IPS DF 4.7 (cell line): ENCODE measurements around the gene WDR82.

Experiments used
- DNase-seq: peaks from one replicate; pipeline ENCODE4 v3.0.0-alpha.2; 2013; ENCODE audit warnings: low spot score; ENCODE audit errors: extremely low read depth

Gene WDR82

DNA sequence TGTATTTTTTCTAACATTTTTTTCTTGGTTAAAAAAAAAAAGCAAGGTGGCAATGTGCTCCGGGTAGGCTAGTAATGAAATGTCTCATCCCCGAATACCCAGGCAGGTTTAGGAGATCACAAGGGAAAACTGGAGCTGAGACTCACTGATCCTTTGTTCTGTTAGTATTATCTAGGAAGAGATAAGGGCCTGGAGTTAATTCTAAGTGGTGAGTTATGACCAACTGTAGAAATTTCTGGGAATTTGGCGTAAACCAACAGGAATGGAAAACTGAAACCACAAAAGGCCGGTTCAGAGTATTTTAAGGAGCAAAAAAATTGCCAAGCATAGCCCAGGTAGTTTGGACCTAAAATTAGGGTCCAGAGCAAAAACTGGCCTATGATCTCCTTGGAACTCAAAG lies 20.5 kb downstream of the WDR82 start:
- no peak for DNase-seq

GRCh38 chr3:52256622-52257021 lies 21.8 kb downstream of the WDR82 start:
- no peak for DNase-seq

GRCh38 chr3:52256159-52256558 lies 22.3 kb downstream of the WDR82 start:
- no peak for DNase-seq

- DNase-seq: no peak
Observed at GRCh38 chr3:52254608-52255007, 23.8 kb downstream of the WDR82 start.

DNA sequence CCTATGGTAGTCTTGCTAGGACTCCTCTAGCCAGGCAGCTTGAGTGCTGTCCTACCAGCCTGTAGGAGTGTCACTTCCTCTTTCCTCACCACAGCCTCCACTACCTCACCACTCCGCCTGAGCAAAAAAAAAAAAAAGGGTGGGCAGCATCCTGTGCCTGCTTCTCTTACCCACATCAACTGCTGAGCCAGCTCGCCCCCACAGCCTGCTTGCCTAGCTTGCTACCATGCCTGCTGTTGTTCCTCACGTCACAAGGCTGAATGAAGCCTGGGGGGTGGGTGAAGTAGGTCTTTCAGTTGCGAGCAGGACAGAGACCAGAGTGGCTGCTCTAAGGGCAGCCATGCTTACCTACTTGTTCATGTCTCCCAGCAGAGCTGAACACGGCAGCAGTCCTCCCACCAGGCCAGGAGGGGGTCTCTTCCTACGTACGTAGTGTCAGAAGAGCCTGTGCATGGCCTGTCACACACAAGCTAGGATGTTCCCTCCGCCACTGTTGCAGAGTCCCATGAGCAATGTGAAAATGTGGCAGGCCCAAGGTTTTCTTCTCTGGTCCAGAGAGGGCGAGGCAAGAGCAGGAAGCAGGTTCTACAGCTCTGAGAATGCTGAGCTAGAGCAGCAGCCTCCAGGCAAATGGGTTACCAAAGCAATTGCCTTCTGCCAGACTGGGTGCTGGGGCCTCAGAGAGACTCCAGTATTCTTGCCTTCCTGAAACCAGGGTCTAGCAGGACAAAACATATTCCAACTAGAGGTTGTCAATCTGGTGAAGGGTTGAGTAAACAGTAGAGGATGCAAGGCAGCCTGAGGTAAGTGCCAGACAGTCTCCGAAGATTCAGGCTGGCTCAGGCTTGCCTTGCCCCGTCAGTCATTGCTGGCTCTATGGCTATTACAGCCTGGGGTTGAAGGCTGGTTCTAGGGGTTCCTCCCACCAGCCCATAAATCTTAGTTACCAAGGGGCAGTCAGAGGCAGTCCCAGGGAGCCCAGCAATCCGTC lies 24.8 kb downstream of the WDR82 start:
- DNase-seq: no peak

DNA sequence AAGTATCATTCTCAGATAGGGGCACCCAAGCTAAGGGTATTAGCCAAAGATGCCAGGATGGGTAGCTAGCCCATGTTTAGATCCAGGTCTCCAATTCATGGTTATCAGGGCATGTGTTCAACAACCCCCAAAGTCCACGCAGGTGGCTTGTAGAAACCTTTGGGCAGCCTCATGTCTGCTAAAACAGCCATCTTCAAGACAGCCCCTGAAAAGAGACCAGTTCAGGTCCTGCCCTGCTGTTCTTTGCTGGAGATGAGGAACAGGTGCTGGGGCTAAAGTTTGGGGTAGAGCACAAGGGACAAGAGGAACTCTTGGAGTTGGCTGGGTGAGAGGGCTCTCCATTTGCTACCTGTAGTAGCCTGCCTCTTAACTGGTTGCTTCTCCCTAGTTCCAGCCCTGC lies 28.3 kb downstream of the WDR82 start:
- DNase-seq: no peak

- no peak for DNase-seq
Observed at GRCh38 chr3:52249683-52250082, 28.8 kb downstream of the WDR82 start.

DNA sequence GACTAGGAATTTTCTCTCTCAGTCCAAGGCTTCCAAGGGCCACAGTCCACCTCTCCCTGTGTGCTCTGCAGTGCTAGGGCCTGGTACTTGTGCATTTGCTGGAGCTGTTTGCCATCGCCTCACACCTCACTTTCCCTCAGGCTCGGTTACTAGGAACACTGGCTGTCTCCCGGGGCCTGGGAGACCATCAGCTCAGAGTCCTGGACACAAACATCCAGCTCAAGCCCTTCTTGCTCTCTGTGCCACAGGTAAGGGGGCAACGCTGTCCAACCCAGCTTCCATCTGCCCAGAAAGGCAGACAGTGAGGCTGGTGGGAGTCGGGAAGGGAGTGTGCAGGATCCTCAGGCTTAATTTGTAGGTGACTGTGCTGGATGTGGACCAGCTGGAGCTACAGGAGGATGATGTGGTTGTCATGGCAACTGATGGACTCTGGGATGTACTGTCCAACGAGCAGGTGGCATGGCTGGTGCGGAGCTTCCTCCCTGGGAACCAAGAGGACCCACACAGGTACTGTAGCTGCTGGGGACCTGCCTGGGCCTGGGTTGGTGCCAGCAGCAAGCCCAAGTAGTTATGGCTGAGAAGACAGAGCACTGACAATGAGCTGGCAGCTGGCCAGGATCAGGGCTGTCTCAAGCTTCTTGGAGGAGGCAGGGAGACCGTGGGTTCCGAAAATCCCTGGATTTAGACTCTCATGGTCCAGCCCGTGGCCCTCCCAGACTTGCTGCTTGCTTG lies 29.5 kb downstream of the WDR82 start:
- DNase-seq: no peak

GRCh38 chr3:52248165-52248541 lies 30.3 kb downstream of the WDR82 start:
- DNase-seq: no peak

GRCh38 chr3:52247409-52248164 lies 30.9 kb downstream of the WDR82 start:
- DNase-seq: no peak

- DNase-seq: no peak
Observed at GRCh38 chr3:52246728-52247408, 31.6 kb downstream of the WDR82 start.

- DNase-seq: no peak
Observed at GRCh38 chr3:52246264-52246620, 32.2 kb downstream of the WDR82 start.

GRCh38 chr3:52245322-52246263 lies 32.9 kb downstream of the WDR82 start, which contains the start of gene PPM1M:
TSS of gene PPM1M (plus strand) at chr3:52245759. CDS start at chr3:52245825, 66 bp downstream.
- DNase-seq: no peak

DNA sequence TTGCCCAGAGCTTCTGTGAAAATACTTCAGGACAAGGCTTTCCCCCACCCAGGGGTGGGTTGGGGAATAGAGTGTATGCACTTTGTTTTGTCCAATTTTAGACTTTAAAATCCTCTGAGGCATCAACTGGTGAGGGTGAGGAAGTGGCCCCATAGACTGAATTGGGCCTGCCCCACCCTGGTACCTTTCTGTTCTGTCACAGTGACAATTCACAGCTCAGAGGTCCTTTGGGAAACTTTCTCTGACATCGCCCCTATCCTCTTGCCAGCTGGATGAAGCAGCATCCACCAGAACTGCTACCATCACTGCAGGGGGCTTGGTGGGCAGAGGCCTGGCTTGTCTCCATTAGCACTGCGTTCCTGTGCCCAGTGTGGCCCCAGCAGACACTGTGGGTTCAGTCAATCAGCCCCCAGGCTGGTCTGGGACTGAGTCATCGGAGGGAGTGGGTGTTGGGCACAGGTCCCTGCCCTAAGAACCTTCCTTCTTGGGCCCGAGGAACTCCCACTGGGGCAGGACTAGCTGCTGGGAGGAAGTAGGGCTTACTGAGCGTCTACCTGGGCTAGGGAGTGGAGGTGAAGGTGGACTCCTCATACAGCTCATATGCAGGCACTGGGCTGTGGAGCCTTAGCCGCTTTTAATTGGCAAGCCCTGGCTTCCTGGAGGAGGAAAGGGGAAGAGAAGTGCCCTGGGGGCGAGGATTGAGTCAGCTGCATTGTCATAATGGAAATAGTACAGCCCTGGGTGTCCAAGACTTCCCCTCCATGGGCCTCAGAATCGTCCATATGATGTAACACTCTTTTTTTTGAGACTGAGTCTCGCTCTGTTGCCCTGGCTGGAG lies 34.4 kb downstream of the WDR82 start:
- DNase-seq: no peak

- DNase-seq: no peak
Observed at GRCh38 chr3:52242039-52242438, 36.4 kb downstream of the WDR82 start.

GRCh38 chr3:52240886-52241370 lies 37.5 kb downstream of the WDR82 start:
- no peak for DNase-seq

DNA sequence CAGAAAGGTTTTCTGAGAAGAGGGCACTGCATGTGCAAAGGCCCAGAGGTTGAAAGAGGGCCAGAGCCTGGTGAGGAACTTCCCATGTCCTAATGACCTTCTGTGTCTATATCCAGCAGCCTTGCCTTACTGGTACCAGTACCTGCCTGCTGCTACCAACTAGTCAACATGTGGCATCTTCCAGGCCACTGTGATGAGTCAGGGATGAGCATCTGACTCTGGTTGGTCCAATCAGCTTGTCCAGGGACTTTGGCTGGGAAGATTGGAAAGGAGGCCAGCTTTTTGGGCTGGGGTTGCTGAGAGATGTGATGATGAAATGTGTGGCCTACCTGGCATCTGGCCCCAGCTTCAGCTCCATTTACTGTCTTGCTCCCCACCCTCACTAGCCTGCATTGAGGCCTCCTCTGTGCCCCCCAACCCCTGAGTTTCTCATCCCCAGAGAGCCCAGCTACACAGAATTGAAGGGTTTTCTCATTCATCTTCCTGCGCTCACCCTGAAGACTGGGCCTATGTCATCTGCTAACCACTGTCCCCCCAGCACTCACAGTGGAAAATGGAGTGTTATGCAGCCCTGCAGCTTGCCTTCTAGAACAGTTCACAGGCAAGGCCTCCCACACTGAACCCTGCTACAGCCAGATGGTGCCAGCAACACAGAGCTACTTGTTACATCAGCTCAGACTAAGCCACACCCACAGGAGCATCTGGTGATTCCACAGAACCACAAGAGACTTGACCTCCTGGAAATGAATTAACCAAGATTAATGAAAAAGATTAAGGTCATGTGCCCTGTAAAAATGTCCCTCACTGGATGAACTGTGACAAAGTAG lies 38.2 kb downstream of the WDR82 start:
- no peak for DNase-seq
